CD4-positive, alpha-beta T cell treated with Interleukin-17A for 4 hours (primary cell): Measurements from ENCODE around the gene SLC45A2.
A peak's percentile ranks its signal among the peaks of the same experiment; 100 is the strongest.
"Not testable (repeated sequence)": the region's sequence is repeated elsewhere in the genome, so short reads cannot be mapped to it uniquely, and the experiment has no call there.

Experiments used
- DNase-seq: peaks from one replicate; pipeline ENCODE4 v3.0.0-alpha.2; 2020; ENCODE audit warnings: mixed read lengths

SLC45A2 gene

GRCh38 chr5:33958176-33958575, 26.3 kb downstream of the SLC45A2 start:
- no peak for DNase-seq

GRCh38 chr5:33957577-33958150, 26.8 kb downstream of the SLC45A2 start:
- DNase-seq, result no peak

- DNase-seq, result not testable (repeated sequence)
Measured at GRCh38 chr5:33952175-33952574, 32.3 kb downstream of the SLC45A2 start.

- DNase-seq, result no peak
Measured at GRCh38 chr5:33944543-33945132, 39.9 kb downstream of the SLC45A2 start.

GRCh38 chr5:33941090-33941489, 43.4 kb downstream of the SLC45A2 start:
- no peak for DNase-seq

GRCh38 chr5:33939556-33940262, 44.8 kb downstream of the SLC45A2 start:
- DNase-seq, result no peak

- no peak for DNase-seq
Measured at GRCh38 chr5:33938881-33939280, 45.6 kb downstream of the SLC45A2 start.

GRCh38 chr5:33938507-33938796, 46.0 kb downstream of the SLC45A2 start:
- no peak for DNase-seq

GRCh38 chr5:33937707-33938506, 46.6 kb downstream of the SLC45A2 start:
- no peak for DNase-seq

GRCh38 chr5:33937017-33937706, 47.3 kb downstream of the SLC45A2 start:
- no peak for DNase-seq

- DNase-seq, result no peak
Measured at GRCh38 chr5:33936381-33937016, 48.0 kb downstream of the SLC45A2 start, which contains the start of gene RXFP3. RXFP3 (plus strand) TSS chr5:33936386; CDS start chr5:33936741, 355 bp downstream.

- DNase-seq, result peak; percentile 16
Measured at GRCh38 chr5:33936004-33936380, 48.5 kb downstream of the SLC45A2 start.

- no peak for DNase-seq
Measured at GRCh38 chr5:33934176-33934575, 50.3 kb downstream of the SLC45A2 start.

GRCh38 chr5:33933723-33934169, 50.7 kb downstream of the SLC45A2 start:
- DNase-seq, result no peak

- no peak for DNase-seq
Measured at GRCh38 chr5:33931136-33931535, 53.4 kb downstream of the SLC45A2 start.

- DNase-seq, result no peak
Measured at GRCh38 chr5:33929925-33930690, 54.4 kb downstream of the SLC45A2 start.

GRCh38 chr5:33928283-33928682, 56.2 kb downstream of the SLC45A2 start:
- DNase-seq, result no peak

GRCh38 chr5:33927685-33928084, 56.8 kb downstream of the SLC45A2 start:
- no peak for DNase-seq

GRCh38 chr5:33925278-33925677, 59.2 kb downstream of the SLC45A2 start:
- no peak for DNase-seq

- DNase-seq, result no peak
Measured at GRCh38 chr5:33921002-33921401, 63.5 kb downstream of the SLC45A2 start.

- not testable (repeated sequence) for DNase-seq
Measured at GRCh38 chr5:33914844-33915243, 69.6 kb downstream of the SLC45A2 start.

- not testable (repeated sequence) for DNase-seq
Measured at GRCh38 chr5:33906248-33906647, 78.2 kb downstream of the SLC45A2 start.
